ENCODE results near the gene TRIM44. TPM values are rescaled to one million over a fixed set of nuclear protein-coding genes. Genes with fewer than 3 reads are reported as not detected.
"Not testable (repeated sequence)": the region's sequence is repeated elsewhere in the genome, so short reads cannot be mapped to it uniquely, and the experiment has no call there.

TRIM44 gene
- total RNA-seq, 4 donors from 2014 or later: 27.4 to 73.4 (median 53.7) TPM

DNA sequence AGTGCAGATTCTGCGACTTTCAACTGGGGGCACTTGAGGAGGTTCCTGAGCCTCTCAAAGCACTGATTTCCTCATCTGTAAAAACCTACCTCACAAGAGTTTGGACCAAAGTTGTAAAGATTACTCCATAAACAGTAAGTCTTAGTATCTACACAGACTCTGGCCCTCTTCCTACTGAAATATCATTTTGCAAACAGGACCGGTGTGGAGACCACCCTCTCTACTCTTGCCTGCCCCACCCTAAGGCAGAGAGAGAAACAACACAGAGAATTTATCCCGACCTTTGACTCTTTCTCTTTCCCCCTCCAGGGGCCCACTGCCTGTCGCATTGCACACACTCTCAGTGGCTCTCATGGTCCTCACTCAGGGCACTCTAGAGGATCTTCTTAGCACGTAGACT, 163.4 kb downstream of the TRIM44 start:
- intact Hi-C loops (cut with DNase I): loop anchor here (10.0 kb wide), 1 partner anchor 209 kb away; no protein-coding TSS in a partner anchor
- Histone ChIP-seq H3K9me3 (no peaks in the 10 kb centered on the region), H3K4me3 (no peak overlapping the region), H3K27ac (replicated peaks in 1 of 4) (no peak overlapping the region), H3K4me1 (peaks cover 12 to 15% (median 12%) of the 10 kb centered on the region in 4 donors), H3K27me3 (no peaks in the 10 kb centered on the region), H3K36me3 (no peaks in the 10 kb centered on the region)
- no peak for TF ChIP-seq CTCF (IDR thresholded peaks at IDR 0.05)
- TF ChIP-seq POLR2AphosphoS5 (IDR thresholded peaks at IDR 0.05): no peak
- no peak for TF ChIP-seq POLR2A (IDR thresholded peaks at IDR 0.05; ENCODE audit: low read depth)
- TF ChIP-seq EP300 (IDR thresholded peaks at IDR 0.05): no peak
- DNase-seq (ENCODE audit: extremely low spot score): no peak
- WGBS: 92% methylated on average over 5 of the region's 5 CpGs

DNA sequence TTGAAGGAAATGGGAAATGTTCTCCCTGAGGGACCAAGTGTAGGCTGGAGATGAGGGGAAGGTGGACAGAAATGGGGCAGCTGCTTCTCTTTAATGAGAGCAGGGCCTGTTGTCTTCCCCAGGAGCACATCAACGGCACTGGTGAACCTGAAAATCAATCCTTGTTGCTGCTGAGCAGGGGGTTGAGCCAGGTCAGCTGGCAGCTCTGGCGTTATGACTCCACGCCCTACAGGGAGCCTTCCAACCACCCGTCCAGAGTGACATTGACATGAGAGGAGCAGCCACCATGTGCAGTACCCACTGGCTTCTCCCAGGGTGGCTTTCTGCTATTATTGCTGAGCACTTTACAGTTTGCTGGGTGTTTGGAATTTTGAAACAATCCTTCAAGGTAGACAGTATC, 164.4 kb downstream of the TRIM44 start:
- no peak for TF ChIP-seq POLR2A (IDR thresholded peaks at IDR 0.05; ENCODE audit: low read depth)
- no peak for TF ChIP-seq POLR2AphosphoS5 (IDR thresholded peaks at IDR 0.05)
- TF ChIP-seq EP300 (IDR thresholded peaks at IDR 0.05): no peak
- no peak for TF ChIP-seq CTCF (IDR thresholded peaks at IDR 0.05)
- 64% methylated on average over 4 of the region's 4 CpGs for WGBS
- intact Hi-C loops (cut with DNase I): loop anchor here (10.0 kb wide), 1 partner anchor 208 kb away; no protein-coding TSS in a partner anchor
- H3K27me3 ChIP-seq: no peaks in the 10 kb centered on the region
- H3K4me1 ChIP-seq: peaks cover 5 to 14% (median 6%) of the 10 kb centered on the region in 4 donors
- H3K9me3 ChIP-seq: peaks cover 0 to 4% (median 1%) of the 10 kb centered on the region in 4 donors
- DNase-seq (ENCODE audit: extremely low spot score): no peak
- H3K36me3 ChIP-seq: no peaks in the 10 kb centered on the region
- no peak overlapping the region for H3K4me3 ChIP-seq
- no peak overlapping the region for H3K27ac ChIP-seq (replicated peaks in 1 of 4)

DNA sequence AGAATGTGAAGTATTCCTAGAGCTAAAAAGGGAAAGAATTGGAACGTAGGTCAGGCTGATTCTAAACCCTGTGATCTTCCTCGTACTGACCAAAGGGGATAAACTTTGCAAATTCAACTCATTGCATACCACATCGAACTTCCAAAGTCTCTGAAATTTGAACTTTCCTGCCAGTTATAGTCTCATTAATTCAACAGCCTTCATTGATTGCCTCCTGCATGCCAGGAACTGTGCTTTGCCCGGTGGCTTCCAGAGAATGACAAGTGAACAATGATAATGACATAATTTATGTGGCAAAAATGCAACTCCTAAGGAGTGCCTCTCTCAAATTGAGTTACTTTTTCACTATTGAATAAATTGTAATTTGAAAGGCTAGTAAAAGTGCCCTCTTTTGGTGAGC, 173.6 kb downstream of the TRIM44 start:
- Histone ChIP-seq H3K27ac (replicated peaks in 1 of 4) (no peak overlapping the region), H3K4me1 (no peaks in the 10 kb centered on the region), H3K36me3 (no peaks in the 10 kb centered on the region), H3K9me3 (peaks cover 0 to 15% (median 12%) of the 10 kb centered on the region in 4 donors), H3K27me3 (no peaks in the 10 kb centered on the region), H3K4me3 (no peak overlapping the region)
- 93% methylated on average over 4 of the region's 4 CpGs for WGBS
- DNase-seq (ENCODE audit: extremely low spot score): no peak
- no peak for TF ChIP-seq POLR2A (IDR thresholded peaks at IDR 0.05; ENCODE audit: low read depth)
- no peak for TF ChIP-seq CTCF (IDR thresholded peaks at IDR 0.05)
- no peak for TF ChIP-seq EP300 (IDR thresholded peaks at IDR 0.05)
- TF ChIP-seq POLR2AphosphoS5 (IDR thresholded peaks at IDR 0.05): no peak
- intact Hi-C loops (cut with DNase I): no loop called here

DNA sequence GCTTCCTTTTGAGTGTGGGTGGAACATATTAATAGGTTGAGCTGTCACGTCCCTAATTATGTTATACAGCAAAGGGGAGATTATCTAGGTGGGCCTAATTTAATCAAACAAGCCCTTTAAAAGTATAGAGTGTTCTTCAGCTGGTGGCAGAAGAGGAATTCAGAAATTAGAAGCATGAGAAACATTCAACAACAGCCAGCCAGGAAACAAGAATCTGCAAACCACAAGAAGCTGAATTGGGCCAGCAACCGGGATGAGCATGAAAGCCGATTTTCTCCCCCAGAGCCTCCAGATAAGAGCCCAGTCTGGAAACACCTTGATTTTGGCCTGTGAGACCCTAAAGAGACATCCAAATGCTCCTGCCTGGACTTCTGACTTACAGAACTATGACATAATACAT, 175.5 kb downstream of the TRIM44 start:
- H3K27ac ChIP-seq (replicated peaks in 1 of 4): no peak overlapping the region
- 52% methylated on average over 3 of the region's 3 CpGs for WGBS
- intact Hi-C loops (cut with DNase I): no loop called here

GRCh38 chr11:35838697-35839367, 176.3 kb downstream of the TRIM44 start:
- DNase-seq (ENCODE audit: extremely low spot score); H3K36me3 ChIP-seq; intact Hi-C loops (cut with DNase I); H3K27ac ChIP-seq (replicated peaks in 1 of 4); H3K9me3 ChIP-seq; H3K4me3 ChIP-seq; H3K27me3 ChIP-seq; H3K4me1 ChIP-seq: not testable (repeated sequence)
- WGBS: 95% methylated on average over 10 of the region's 10 CpGs

More for the DNA sequence above, 175.5 kb downstream of the TRIM44 start:
- DNase-seq (ENCODE audit: extremely low spot score): no peak
- Histone ChIP-seq H3K4me3 (no peak overlapping the region), H3K4me1 (no peaks in the 10 kb centered on the region), H3K36me3 (no peaks in the 10 kb centered on the region), H3K9me3 (peaks cover 0 to 6% (median 3%) of the 10 kb centered on the region in 4 donors), H3K27me3 (no peaks in the 10 kb centered on the region)
- TF ChIP-seq CTCF (IDR thresholded peaks at IDR 0.05) (no peak), POLR2AphosphoS5 (IDR thresholded peaks at IDR 0.05) (no peak), EP300 (IDR thresholded peaks at IDR 0.05) (no peak), POLR2A (IDR thresholded peaks at IDR 0.05; ENCODE audit: low read depth) (no peak)
